GM23338 (cell line): ENCODE results near the gene TBP. TPM values are rescaled to one million over a fixed set of nuclear protein-coding genes. Genes with fewer than 3 reads are reported as not detected.

Source experiments
- ATAC-seq: fragments of 200-7000 bp; cut with Tn5 transposase; 3 replicates; pipeline ENCODE4 v1.9.1; 2020
- DNase-seq: peaks from one replicate; pipeline ENCODE4 v3.0.0-alpha.2; 2015; ENCODE audit warnings: low spot score
- H2AFZ ChIP-seq: fragments of 200-600 bp; sonication (generic); 2 replicates; pipeline ENCODE4 v1.8.0; 2016; ENCODE audit warnings: antibody characterized with exemption, mild to moderate bottlenecking, moderate library complexity
- H3F3A ChIP-seq: fragments of 200-600 bp; sonication (generic); replicated peaks from 2 replicates; pipeline ENCODE4 v1.8.0; 2017; ENCODE audit warnings: antibody characterized with exemption, mixed run types, low read depth
- H3K27ac ChIP-seq: fragments of 200-600 bp; sonication (generic); 2 replicates; pipeline ENCODE4 v1.6.1; 2016; ENCODE audit warnings: low read depth
- H3K27me3 ChIP-seq: fragments of 200-600 bp; sonication (generic); 2 replicates; pipeline ENCODE4 v1.8.0; 2016; ENCODE audit warnings: mild to moderate bottlenecking, mixed run types, moderate library complexity; ENCODE audit not compliant: insufficient read depth
- H3K36me3 ChIP-seq: fragments of 200-600 bp; sonication (generic); 2 replicates; pipeline ENCODE4 v1.8.0; 2016; ENCODE audit warnings: mild to moderate bottlenecking; ENCODE audit not compliant: insufficient read depth
- H3K4me1 ChIP-seq: fragments of 200-600 bp; sonication (generic); 2 replicates; pipeline ENCODE4 v1.8.0; 2016; ENCODE audit warnings: mild to moderate bottlenecking, moderate library complexity; ENCODE audit not compliant: insufficient read depth
- H3K4me2 ChIP-seq: fragments of 200-600 bp; sonication (generic); 2 replicates; pipeline ENCODE4 v1.7.1; 2017; ENCODE audit warnings: mixed run types
- H3K4me3 ChIP-seq: fragments of 200-600 bp; sonication (generic); 2 replicates; pipeline ENCODE4 v1.6.1; 2016; ENCODE audit warnings: mixed run types
- H3K79me2 ChIP-seq: fragments of 200-600 bp; sonication (generic); replicated peaks from 2 replicates; pipeline ENCODE4 v1.8.0; 2017; ENCODE audit warnings: mild to moderate bottlenecking; ENCODE audit not compliant: insufficient read depth
- H3K9me2 ChIP-seq: fragments of 200-600 bp; sonication (generic); 2 replicates; pipeline ENCODE4 v1.8.0; 2017; ENCODE audit not compliant: insufficient read depth
- H4K20me1 ChIP-seq: fragments of 200-600 bp; sonication (generic); replicated peaks from 2 replicates; pipeline ENCODE4 v1.8.0; 2017; ENCODE audit warnings: mild to moderate bottlenecking; ENCODE audit not compliant: insufficient read depth
- H3K27ac Mint-ChIP-seq: 2 replicates; pipeline ENCODE4 v1.8.0; 2020; ENCODE audit warnings: inconsistent platforms, mild to moderate bottlenecking, moderate library complexity, mixed read lengths
- H3K27me3 Mint-ChIP-seq: 3 replicates; pipeline ENCODE4 v1.8.0; 2022; ENCODE audit warnings: low read depth, mild to moderate bottlenecking, moderate library complexity, mixed read lengths, inconsistent platforms; ENCODE audit not compliant: insufficient read depth, poor library complexity
- H3K36me3 Mint-ChIP-seq: 3 replicates; pipeline ENCODE4 v1.8.0; 2021; ENCODE audit warnings: low read depth, mild to moderate bottlenecking, inconsistent platforms, moderate library complexity, mixed read lengths
- H3K4me1 Mint-ChIP-seq: 3 replicates; pipeline ENCODE4 v1.8.0; 2020; ENCODE audit warnings: mild to moderate bottlenecking, inconsistent platforms, mixed read lengths
- H3K4me3 Mint-ChIP-seq: 3 replicates; pipeline ENCODE4 v1.8.0; 2021; ENCODE audit warnings: moderate library complexity, mild to moderate bottlenecking, inconsistent platforms, mixed read lengths
- H3K9me3 Mint-ChIP-seq: 3 replicates; pipeline ENCODE4 v1.8.0; 2020; ENCODE audit warnings: moderate library complexity, mild to moderate bottlenecking, inconsistent platforms, mixed read lengths
- ETS1 ChIP-seq: IDR thresholded peaks from 2 replicates; pipeline ENCODE4 v1.6.1; 2016; ENCODE audit warnings: antibody characterized with exemption
- JUNB ChIP-seq: IDR thresholded peaks from one replicate; pipeline ENCODE4 v1.6.1; 2016; ENCODE audit warnings: antibody characterized with exemption; ENCODE audit not compliant: unreplicated experiment
- POLR2AphosphoS5 ChIP-seq: IDR thresholded peaks from 2 replicates; pipeline ENCODE4 v1.6.1; 2016; ENCODE audit warnings: antibody characterized with exemption, low read depth
- REST ChIP-seq: IDR thresholded peaks from one replicate; pipeline ENCODE4 v1.6.1; 2018; ENCODE audit warnings: antibody characterized with exemption; ENCODE audit not compliant: unreplicated experiment
- ZNF331 ChIP-seq: fragments of 250-450 bp; sonication (Bioruptor Pico); IDR thresholded peaks from 2 replicates; pipeline ENCODE4 v1.5.0; 2020; ENCODE audit warnings: low read depth, mild to moderate bottlenecking, moderate library complexity
- polyA plus RNA-seq: library from polyadenylated mRNA; unstranded; fragments of >200 nt; fragmentation: Nextera tagmentation; extraction: Ambion mirVana; gene quantifications from 2 replicates; pipeline ENCODE4 v1.2.1, GENCODE V29; 2016
- total RNA-seq: library from RNA; depleted of rRNA; stranded (reverse); fragments of >200 nt; shearing (Covaris generic); gene quantifications from 2 replicates; pipeline ENCODE4 v1.2.3, GENCODE V29; 2014
- TF ChIP-seq, protein P1 (sequence below): fragments of 250-450 bp; sonication (Bioruptor Pico); IDR thresholded peaks from 2 replicates; pipeline ENCODE4 v1.5.0; 2020; ENCODE audit warnings: mild to moderate bottlenecking, moderate library complexity

TBP gene
- total and polyA plus RNA-seq, 2 experiments from 2014 or later, result 30.3 to 36.5 TPM

- TF ChIP-seq, protein P1, sequence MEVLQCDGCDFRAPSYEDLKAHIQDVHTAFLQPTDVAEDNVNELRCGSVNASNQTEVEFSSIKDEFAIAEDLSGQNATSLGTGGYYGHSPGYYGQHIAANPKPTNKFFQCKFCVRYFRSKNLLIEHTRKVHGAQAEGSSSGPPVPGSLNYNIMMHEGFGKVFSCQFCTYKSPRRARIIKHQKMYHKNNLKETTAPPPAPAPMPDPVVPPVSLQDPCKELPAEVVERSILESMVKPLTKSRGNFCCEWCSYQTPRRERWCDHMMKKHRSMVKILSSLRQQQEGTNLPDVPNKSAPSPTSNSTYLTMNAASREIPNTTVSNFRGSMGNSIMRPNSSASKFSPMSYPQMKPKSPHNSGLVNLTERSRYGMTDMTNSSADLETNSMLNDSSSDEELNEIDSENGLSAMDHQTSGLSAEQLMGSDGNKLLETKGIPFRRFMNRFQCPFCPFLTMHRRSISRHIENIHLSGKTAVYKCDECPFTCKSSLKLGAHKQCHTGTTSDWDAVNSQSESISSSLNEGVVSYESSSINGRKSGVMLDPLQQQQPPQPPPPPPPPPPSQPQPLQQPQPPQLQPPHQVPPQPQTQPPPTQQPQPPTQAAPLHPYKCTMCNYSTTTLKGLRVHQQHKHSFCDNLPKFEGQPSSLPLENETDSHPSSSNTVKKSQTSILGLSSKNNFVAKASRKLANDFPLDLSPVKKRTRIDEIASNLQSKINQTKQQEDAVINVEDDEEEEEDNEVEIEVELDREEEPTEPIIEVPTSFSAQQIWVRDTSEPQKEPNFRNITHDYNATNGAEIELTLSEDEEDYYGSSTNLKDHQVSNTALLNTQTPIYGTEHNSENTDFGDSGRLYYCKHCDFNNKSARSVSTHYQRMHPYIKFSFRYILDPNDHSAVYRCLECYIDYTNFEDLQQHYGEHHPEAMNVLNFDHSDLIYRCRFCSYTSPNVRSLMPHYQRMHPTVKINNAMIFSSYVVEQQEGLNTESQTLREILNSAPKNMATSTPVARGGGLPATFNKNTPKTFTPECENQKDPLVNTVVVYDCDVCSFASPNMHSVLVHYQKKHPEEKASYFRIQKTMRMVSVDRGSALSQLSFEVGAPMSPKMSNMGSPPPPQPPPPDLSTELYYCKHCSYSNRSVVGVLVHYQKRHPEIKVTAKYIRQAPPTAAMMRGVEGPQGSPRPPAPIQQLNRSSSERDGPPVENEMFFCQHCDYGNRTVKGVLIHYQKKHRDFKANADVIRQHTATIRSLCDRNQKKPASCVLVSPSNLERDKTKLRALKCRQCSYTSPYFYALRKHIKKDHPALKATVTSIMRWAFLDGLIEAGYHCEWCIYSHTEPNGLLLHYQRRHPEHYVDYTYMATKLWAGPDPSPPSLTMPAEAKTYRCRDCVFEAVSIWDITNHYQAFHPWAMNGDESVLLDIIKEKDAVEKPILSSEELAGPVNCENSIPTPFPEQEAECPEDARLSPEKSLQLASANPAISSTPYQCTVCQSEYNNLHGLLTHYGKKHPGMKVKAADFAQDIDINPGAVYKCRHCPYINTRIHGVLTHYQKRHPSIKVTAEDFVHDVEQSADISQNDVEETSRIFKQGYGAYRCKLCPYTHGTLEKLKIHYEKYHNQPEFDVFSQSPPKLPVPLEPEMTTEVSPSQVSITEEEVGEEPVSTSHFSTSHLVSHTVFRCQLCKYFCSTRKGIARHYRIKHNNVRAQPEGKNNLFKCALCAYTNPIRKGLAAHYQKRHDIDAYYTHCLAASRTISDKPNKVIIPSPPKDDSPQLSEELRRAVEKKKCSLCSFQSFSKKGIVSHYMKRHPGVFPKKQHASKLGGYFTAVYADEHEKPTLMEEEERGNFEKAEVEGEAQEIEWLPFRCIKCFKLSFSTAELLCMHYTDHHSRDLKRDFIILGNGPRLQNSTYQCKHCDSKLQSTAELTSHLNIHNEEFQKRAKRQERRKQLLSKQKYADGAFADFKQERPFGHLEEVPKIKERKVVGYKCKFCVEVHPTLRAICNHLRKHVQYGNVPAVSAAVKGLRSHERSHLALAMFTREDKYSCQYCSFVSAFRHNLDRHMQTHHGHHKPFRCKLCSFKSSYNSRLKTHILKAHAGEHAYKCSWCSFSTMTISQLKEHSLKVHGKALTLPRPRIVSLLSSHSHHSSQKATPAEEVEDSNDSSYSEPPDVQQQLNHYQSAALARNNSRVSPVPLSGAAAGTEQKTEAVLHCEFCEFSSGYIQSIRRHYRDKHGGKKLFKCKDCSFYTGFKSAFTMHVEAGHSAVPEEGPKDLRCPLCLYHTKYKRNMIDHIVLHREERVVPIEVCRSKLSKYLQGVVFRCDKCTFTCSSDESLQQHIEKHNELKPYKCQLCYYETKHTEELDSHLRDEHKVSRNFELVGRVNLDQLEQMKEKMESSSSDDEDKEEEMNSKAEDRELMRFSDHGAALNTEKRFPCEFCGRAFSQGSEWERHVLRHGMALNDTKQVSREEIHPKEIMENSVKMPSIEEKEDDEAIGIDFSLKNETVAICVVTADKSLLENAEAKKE (CRISPR knock-in tag), result no peak
- no peak for TF ChIP-seq POLR2AphosphoS5
- TF ChIP-seq ZNF331 (CRISPR knock-in tag), result no peak
- TF ChIP-seq ETS1, result no peak
- no peak for TF ChIP-seq JUNB
Observed at GRCh38 chr6:170533792-170534191, 20.4 kb upstream of the TBP start (continued).

DNA sequence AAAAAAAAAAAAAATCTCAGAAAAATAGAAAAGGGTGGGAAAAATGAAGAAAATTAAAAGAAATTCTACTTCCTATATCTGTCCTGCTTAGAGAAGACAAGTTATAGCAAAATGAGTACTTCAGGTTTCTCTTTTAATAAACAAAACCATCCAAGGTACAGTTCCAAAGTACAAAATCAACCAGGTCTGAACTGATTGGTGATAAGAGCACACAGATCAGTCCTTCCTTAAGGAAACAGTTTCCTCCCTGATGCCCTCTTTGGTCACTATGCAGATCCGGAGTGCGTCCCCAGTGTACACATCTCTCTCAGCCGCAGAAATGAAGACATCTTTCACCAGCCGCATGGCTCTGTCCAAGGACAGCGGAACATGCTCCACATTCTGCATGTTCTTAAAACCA lies 19.2 kb upstream of the TBP start:
- no peak overlapping the region for H3K27ac ChIP-seq
- no peak overlapping the region for H2AFZ ChIP-seq
- TF ChIP-seq ZNF331 (CRISPR knock-in tag) (no peak), JUNB (no peak), ETS1 (no peak), REST (no peak)
- H3K27me3 ChIP-seq, result no peaks in the 10 kb centered on the region
- Mint-ChIP-seq H3K36me3 (peaks cover 63% of the 10 kb centered on the region), H3K4me1 (no peaks in the 10 kb centered on the region), H3K4me3 (no peak overlapping the region), H3K27ac (no peak overlapping the region), H3K27me3 (no peaks in the 10 kb centered on the region), H3K9me3 (no peaks in the 10 kb centered on the region)
- no peak overlapping the region for H3K4me2 ChIP-seq
- H3K4me1 ChIP-seq, result no peaks in the 10 kb centered on the region
- H4K20me1 ChIP-seq, result peaks cover 7% of the 10 kb centered on the region; the same call in 1 of the 2 replicates
- no peaks in the 10 kb centered on the region for H3K9me2 ChIP-seq
- no peak overlapping the region for H3K4me3 ChIP-seq
- no peak for ATAC-seq
- H3K79me2 ChIP-seq, result peaks cover 16% of the 10 kb centered on the region
- no peaks in the 10 kb centered on the region for H3F3A ChIP-seq
- H3K36me3 ChIP-seq, result peaks cover 27% of the 10 kb centered on the region; the same call in 1 of the 2 replicates
- DNase-seq, result no peak
